RWPE2 (cell line): ENCODE measurements around the gene SRSF10.
A peak's percentile ranks its signal among the peaks of the same experiment; 100 is the strongest.

Experiments
- ATAC-seq: fragments of 200-7000 bp; cut with Tn5 transposase; 3 replicates; pipeline ENCODE4 v1.9.1; 2021; ENCODE audit warnings: low read depth
- DNase-seq: peaks from one replicate; pipeline ENCODE4 v3.0.0-alpha.2; 2020; ENCODE audit warnings: low spot score
- H3K27ac ChIP-seq: fragments of 450-650 bp; 2 replicates; pipeline ENCODE4 v1.5.1; 2017; ENCODE audit warnings: mild to moderate bottlenecking; ENCODE audit not compliant: poor library complexity, severe bottlenecking
- H3K27me3 ChIP-seq: fragments of 250-450 bp; sonication (Bioruptor Pico); 2 replicates; pipeline ENCODE4 v1.5.1; 2021; ENCODE audit warnings: mild to moderate bottlenecking, moderate library complexity; ENCODE audit not compliant: insufficient read depth, poor library complexity, severe bottlenecking
- H3K36me3 ChIP-seq: fragments of 250-450 bp; sonication (Bioruptor Pico); 2 replicates; pipeline ENCODE4 v1.5.1; 2020; ENCODE audit warnings: low read depth, mild to moderate bottlenecking, moderate library complexity
- H3K4me1 ChIP-seq: fragments of 250-450 bp; sonication (Bioruptor Pico); 2 replicates; pipeline ENCODE4 v1.5.1; 2021; ENCODE audit warnings: mild to moderate bottlenecking, moderate library complexity; ENCODE audit not compliant: insufficient read depth, poor library complexity, severe bottlenecking
- H3K4me3 ChIP-seq: fragments of 250-450 bp; sonication (Bioruptor Pico); 2 replicates; pipeline ENCODE4 v1.5.1; 2021; ENCODE audit warnings: mild to moderate bottlenecking, moderate library complexity; ENCODE audit not compliant: severe bottlenecking
- H3K9me3 ChIP-seq: fragments of 250-450 bp; sonication (Bioruptor Pico); 2 replicates; pipeline ENCODE4 v1.5.1; 2021; ENCODE audit warnings: mild to moderate bottlenecking, moderate library complexity; ENCODE audit not compliant: severe bottlenecking
- TF ChIP-seq, protein P1 (sequence below): fragments of 450-650 bp; IDR thresholded peaks from one replicate; pipeline ENCODE4 v1.5.1; 2017; ENCODE audit warnings: mild to moderate bottlenecking, moderate library complexity; ENCODE audit not compliant: poor library complexity, severe bottlenecking

The SRSF10 gene

GRCh38 chr1:23967871-23968270 is 12.3 kb downstream of the SRSF10 start:
- ATAC-seq, result no peak
- H3K4me3 ChIP-seq, result no peak overlapping the region
- no peaks in the 10 kb centered on the region for H3K9me3 ChIP-seq
- no peaks in the 10 kb centered on the region for H3K27me3 ChIP-seq
- TF ChIP-seq, protein P1, sequence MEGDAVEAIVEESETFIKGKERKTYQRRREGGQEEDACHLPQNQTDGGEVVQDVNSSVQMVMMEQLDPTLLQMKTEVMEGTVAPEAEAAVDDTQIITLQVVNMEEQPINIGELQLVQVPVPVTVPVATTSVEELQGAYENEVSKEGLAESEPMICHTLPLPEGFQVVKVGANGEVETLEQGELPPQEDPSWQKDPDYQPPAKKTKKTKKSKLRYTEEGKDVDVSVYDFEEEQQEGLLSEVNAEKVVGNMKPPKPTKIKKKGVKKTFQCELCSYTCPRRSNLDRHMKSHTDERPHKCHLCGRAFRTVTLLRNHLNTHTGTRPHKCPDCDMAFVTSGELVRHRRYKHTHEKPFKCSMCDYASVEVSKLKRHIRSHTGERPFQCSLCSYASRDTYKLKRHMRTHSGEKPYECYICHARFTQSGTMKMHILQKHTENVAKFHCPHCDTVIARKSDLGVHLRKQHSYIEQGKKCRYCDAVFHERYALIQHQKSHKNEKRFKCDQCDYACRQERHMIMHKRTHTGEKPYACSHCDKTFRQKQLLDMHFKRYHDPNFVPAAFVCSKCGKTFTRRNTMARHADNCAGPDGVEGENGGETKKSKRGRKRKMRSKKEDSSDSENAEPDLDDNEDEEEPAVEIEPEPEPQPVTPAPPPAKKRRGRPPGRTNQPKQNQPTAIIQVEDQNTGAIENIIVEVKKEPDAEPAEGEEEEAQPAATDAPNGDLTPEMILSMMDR, result no peak
- no peaks in the 10 kb centered on the region for H3K4me1 ChIP-seq
- peaks cover 100% of the 10 kb centered on the region for H3K36me3 ChIP-seq
- DNase-seq, result no peak
- peak overlapping the region; percentile 49 for H3K27ac ChIP-seq

DNA sequence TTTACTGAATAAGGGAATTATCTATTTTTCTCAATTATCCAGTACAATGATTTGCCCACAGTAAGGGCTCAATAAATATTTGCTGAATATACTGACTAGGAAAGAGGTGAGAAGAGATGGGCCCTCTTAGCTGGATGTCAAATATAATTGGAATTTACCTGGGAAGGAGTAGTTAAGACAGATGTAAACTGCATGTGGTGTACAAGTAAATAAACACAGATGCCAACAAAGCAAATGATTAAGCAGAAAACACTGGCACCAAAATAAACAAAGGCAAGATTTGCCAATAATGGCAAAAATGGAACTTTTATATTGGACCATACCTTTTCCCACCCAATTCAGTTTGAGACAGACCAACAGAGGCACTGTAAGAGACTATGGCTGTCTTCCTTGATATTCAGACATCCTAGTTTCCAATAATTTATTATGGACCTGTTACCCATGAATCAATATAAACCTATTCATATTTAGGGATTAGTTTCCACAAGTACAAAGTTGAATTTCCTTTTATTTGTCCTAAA is 13.1 kb downstream of the SRSF10 start:
- DNase-seq (no peak), ATAC-seq (no peak)
- no peaks in the 10 kb centered on the region for H3K4me1 ChIP-seq
- no peaks in the 10 kb centered on the region for H3K27me3 ChIP-seq
- H3K36me3 ChIP-seq, result peaks cover 91% of the 10 kb centered on the region
- H3K4me3 ChIP-seq, result no peak overlapping the region
- TF ChIP-seq, protein P1, result no peak
- H3K27ac ChIP-seq, result peak overlapping the region; percentile 49
- H3K9me3 ChIP-seq, result no peaks in the 10 kb centered on the region

DNA sequence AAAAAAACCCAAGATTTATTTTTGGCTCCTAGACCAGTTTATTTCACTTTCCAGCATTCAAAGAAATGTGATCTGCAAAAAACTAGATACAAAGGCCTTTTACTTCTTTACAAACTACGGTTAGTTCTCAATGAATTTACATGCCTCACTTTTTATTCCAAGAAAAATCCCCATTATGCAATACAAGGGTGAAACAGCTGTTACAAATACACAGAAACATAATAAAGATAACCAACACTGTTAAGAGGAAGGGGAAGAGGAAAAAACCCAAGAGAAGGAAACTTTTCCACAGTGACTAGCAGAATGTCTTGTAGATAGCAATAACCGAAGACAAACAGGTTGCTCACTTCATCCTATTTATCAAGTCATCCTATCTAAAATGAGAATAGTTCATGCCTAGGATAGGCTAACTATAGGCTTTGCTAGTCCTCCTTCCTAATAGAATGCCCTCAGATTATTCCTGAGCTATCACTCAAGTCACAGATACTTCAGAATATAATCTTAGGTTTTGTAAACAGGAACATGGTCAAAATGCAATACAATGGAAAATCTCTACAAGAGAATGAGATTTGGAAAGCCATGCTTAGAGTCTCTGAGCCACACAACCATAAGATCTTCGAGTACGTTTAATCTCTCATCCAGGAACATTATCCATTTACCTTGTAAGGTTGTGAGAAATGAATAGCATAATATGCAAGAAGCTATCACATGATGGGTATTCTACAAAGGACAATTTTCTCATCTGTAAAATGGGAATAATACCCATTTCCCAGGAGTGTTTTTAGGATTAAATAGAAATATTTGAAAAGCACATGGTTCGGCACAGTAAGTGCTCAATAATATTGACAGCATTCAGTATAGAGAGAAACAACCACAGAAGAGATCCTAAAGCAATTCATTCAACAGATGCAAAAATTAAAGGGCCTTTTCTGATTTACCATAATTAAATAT is 15.1 kb downstream of the SRSF10 start:
- no peak overlapping the region for H3K4me3 ChIP-seq
- no peaks in the 10 kb centered on the region for H3K27me3 ChIP-seq
- peak overlapping the region; percentile 49 for H3K27ac ChIP-seq
- TF ChIP-seq, protein P1, result no peak
- peaks cover 87% of the 10 kb centered on the region for H3K36me3 ChIP-seq
- peak; percentile 15; the same call in 1 of the 3 replicates for ATAC-seq
- H3K4me1 ChIP-seq, result peaks cover 7% of the 10 kb centered on the region
- DNase-seq, result no peak
- H3K9me3 ChIP-seq, result peaks cover 4% of the 10 kb centered on the region

DNA sequence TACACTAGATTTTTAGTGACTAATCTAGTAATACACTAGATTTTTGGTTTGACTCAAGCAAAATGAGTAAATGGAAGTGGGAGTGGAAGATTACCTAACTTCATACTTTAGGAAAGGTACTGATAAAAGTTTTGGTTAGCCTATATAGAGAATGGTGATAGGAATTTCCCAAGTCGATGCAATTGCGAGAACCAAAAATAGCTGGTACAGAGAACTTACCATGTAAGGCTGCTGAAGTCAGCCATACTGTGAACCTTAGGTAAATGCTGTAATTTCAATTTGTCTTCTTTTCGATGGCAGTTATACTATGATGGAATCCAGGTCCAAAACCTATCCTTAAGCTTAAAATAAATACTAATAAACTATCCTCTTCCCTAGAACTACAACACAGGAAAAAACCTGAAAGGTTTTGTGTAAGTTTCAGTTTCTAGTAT is 15.9 kb downstream of the SRSF10 start:
- peak overlapping the region; percentile 49 for H3K27ac ChIP-seq
- peaks cover 4% of the 10 kb centered on the region for H3K9me3 ChIP-seq
- peaks cover 81% of the 10 kb centered on the region for H3K36me3 ChIP-seq
- ATAC-seq (no peak), DNase-seq (no peak)
- H3K4me3 ChIP-seq, result no peak overlapping the region
- H3K27me3 ChIP-seq, result no peaks in the 10 kb centered on the region
- TF ChIP-seq, protein P1, result no peak
- peaks cover 7% of the 10 kb centered on the region for H3K4me1 ChIP-seq
